HG03378 (cell line): ENCODE results near the gene UFC1.

Experiments
- ATAC-seq: cut with Tn5 transposase; IDR thresholded peaks from one replicate; pipeline ENCODE4 v1.9.1; 2021; ENCODE audit warnings: mild to moderate bottlenecking, moderate library complexity; ENCODE audit not compliant: unreplicated experiment

Gene UFC1

DNA sequence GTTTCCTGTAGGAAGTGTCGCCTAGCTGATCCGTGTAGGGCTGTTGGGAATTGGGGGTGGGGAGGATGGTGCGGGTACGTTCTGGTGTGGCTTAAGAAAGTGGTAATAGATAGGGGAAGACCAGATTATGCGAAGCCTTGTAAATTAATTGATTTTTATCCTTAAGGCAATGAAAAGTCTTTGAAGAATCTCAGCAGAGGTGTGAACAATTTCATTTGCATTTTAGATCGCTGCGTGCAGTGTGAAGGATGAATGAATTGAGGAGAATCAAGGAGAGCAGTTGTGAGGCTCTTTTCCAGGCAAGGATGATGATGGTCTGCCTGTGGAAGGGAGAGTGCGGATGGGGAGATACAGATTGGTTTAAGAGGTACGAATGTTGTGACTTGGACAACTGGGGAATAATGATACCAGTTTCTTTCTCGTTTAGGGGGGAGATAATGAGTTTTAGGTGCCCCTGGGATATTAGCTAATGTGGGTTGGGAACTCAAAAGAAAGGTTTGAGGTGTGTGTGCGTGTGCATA lies 20.5 kb upstream of the UFC1 start:
- ATAC-seq = peak; percentile 3

DNA sequence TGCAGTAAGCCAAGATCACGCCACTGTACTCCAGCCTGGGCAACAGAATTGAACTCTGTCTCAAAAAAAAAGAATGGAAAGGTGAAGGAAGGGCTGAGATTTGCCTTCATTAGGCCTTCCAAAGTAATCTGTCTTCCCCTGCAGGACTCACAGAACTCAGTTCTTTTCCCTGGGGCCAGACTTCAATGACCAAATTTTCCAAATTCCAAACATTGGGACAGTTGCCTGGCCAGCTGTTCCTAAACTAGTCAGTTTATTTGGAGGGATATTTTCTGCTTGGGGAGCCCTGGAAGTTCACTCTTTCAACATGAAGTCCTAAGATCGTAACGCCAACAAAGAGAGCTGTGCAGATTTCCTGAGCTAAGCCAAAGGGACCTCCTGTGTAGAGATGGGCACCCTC lies 15.9 kb upstream of the UFC1 start:
- ATAC-seq = no peak

DNA sequence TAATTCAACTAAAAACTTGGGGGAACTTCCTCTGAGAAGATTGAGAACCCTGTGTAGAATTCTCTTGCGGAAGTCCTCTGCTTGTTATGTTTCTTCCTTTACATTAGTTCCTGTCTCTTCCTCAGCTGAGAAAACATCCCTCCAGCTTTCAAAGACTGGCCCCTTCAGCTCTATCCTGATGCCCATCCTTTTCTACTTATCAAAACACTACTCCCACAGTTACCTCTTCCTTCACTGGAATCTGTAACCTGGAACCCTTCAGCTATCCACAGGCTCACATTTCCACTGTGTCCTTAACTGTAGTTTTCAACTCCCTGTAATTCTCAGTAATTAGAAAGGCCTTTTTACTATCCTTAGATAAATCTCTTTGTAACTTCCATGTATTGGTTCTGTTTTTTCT lies 15.3 kb upstream of the UFC1 start:
- no peak for ATAC-seq

DNA sequence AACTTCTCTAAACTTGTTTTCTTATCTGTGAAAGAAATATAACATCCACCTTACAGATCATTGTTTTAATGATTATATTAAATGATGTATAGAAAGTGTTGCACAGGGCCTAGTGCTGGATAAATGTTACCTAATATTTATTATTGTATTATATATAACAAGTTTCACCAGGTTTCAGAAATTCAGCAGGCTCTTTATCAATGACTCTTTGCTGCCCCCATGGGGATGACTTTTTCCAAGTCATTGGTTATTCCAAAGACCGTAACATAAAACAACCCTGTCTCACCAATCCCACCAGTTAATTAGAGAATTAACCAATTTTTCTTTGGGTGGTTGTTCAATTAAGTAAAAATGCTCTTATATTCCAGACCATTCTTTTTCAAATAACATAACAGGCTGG lies 14.0 kb upstream of the UFC1 start:
- no peak for ATAC-seq

DNA sequence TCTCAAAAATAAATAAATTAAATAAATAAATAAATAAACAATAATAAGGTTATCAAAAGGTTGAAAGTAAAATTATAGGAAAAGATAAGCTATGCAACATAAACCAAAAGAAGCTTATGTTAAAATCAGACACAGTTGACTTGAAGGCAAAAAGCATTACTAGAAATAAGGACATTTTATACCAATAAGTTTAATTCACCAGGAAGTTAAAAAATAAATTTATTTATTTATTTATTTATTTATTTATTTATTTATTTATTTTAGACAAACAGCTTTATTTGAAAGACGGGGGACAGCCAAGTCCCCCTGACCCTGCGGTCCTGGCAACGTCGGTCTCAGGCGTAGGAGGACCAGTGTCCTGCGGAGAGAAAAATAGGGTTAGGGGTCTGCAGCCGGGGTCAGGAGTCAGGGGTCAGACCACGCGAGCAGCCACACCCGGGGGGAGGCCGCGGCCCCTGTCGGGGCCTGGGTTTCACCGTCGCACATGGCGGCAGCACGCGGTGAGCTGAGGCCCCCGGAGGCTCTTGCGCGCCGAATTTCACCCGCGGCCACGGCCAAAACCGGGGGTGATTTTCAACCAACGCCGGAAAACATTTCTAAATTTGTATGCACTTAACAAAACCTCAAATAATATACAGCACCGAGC lies 12.9 kb upstream of the UFC1 start:
- no peak for ATAC-seq

DNA sequence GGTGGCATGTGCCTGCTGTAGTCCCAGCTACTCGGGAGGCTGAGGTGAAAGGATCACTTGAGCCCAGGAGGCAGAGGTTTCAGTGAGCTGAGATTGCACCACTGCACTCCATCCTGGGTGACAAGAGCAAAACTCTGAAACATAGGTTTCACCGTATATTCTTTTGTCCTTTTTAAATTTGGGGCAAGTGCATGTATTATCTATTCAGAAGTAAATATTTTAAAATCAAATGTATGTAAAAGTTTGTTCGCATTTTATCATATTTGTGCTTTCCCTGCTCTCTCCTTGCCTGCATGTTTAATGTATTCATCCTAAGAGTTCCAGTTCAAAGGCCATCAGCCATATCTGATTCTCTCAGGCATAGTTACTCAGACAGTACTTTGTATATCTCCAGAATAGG lies 7.9 kb upstream of the UFC1 start:
- no peak for ATAC-seq

DNA sequence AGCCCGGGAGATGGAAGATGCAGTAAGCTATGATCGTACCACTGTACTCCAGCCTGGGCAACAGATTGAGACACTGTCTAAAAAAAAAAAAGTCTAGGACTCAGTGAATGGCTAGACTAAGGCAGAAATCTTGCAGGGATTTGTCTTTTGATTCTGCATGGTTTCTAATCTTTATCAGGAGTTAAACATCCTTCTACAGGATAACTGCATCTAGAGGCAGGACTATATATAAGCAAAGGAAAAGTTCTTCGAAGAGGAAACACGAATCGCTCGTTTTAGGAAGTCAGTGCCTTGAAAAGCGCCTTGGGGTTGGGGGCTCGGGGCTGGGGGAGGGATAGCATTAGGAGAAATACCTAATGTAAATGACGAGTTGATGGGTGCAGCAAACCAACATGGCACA lies 602 bp upstream of the UFC1 start:
- no peak for ATAC-seq

DNA sequence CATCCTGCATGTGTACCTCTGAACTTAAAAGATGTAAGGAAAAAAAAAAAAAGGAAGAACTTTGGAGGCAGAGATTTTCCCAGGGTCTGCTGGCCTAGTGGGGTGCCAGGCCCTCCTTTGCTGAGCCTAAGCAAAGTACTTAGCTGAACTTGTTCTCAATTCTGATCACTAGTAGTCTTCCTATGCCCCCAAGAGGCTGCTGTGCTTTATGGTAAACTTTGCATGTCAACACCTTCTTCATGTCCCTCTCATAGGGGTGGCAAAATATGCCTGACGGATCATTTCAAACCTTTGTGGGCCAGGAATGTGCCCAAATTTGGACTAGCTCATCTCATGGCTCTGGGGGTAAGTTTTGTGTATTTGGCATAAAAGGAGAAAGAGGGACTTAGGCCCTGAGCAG lies 4.1 kb downstream of the UFC1 start:
- ATAC-seq = no peak

DNA sequence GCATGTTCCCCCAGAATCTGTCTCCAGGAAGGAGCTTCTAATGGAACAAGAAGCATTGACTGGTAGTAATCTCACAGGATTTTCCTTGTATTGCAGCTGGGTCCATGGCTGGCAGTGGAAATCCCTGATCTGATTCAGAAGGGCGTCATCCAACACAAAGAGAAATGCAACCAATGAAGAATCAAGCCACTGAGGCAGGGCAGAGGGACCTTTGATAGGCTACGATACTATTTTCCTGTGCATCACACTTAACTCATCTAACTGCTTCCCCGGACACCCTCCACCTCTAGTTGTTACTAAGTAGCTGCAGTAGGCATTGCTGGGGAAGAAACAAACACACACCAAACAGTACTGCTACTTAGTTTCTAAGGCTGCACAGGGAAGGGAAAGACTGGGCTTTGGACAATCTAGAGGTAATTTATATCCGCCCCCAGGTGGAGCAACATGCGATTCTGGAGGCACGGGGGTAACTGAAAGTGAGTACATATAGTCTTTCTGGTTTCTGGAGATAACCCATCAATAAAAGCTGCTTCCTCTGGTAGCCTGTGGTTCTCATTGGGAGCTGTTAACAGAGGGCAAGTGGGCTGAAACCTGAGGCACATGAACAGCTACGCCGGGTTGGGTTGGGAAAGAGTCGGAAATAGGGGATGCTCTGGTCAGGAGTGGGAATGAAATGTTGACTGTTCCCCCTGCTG lies 4.7 kb downstream of the UFC1 start:
- no peak for ATAC-seq

DNA sequence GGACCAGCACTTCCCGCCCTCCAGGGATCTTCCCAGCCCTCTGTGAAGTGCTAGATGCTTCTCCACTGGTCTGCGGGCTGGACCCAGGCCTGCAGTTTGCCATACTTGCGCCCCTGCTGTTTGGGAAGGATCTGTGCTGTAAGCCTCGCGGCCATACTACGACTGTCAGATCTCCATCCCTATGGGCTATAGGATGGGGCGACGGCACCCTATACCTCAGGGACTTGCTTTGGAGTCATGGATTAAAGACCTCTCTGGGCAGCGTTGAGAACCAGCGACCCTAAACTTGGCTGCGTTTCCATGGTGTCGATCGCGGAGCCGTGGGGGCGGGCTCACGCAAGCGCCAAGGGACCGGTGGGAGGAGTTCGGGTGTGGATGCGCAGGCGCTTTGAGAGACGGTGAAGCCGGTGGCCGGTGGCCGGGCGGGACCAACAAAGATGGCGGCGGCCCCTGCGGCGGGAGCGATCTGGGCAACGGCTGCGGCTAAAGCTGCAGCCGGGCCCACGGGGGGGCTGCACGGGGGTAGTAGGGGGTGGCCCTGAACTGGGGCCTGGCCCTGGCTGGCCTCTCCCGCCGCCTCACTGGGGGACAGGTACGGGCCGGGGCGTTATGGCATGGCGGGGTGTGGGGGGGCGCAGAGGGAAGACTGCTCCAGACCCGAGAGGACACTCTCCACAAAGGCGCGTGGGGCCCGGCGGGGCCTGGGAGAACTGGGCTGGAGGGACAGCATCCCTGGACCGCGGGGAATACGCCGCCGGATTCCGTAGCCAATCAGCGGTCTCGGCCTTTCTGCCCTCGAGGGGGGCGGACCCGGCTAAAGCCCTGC lies 5.5 kb downstream of the UFC1 start, which contains the start of gene USP21:
Gene USP21 (plus strand): TSS at position 414 of the 826 bp plus-strand sequence. CDS start 1,141 bp downstream, outside the sequence.
- ATAC-seq = peak; percentile 64

DNA sequence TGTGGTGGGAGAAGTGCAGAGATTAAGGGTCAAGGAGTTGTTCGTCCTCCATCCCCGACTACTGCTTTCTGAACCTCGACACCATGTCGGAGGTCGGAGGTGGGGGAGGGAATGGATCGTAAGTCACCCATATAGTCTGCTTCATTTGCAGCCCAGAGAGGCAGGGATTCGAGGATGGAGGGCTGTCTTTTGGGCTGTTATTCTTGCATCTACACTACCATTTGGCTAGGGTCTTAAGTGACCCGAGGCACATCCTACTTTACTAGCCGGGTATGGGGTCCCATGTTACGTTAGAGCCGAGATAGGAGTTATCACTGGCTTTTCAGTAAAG lies 6.1 kb downstream of the UFC1 start:
- no peak for ATAC-seq

DNA sequence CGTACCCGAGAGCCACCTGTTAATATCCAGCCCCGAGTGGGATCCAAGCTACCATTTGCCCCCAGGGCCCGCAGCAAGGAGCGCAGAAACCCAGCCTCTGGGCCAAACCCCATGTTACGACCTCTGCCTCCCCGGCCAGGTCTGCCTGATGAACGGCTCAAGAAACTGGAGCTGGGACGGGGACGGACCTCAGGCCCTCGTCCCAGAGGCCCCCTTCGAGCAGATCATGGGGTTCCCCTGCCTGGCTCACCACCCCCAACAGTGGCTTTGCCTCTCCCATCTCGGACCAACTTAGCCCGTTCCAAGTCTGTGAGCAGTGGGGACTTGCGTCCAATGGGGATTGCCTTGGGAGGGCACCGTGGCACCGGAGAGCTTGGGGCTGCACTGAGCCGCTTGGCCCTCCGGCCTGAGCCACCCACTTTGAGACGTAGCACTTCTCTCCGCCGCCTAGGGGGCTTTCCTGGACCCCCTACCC lies 6.9 kb downstream of the UFC1 start:
- no peak for ATAC-seq

DNA sequence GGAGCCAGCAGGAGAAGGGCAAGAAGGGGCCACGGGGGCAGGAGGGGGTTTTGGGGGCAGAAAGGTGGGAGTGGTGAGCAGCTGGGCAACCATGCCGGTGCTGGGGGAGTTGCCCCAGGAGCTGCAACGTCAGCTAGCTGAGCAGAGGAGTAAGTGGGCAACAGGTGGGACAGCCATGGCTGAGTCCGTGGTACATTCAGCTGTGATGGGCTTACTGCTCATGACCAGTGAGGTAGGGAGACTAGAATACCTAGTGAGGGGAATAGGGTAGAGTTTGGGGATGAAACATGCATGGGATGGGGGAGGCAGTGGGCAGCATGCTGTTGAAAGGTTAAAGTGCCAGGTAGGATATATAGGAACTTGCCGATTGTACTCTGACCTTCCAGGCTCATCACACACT lies 7.9 kb downstream of the UFC1 start:
- ATAC-seq = no peak

DNA sequence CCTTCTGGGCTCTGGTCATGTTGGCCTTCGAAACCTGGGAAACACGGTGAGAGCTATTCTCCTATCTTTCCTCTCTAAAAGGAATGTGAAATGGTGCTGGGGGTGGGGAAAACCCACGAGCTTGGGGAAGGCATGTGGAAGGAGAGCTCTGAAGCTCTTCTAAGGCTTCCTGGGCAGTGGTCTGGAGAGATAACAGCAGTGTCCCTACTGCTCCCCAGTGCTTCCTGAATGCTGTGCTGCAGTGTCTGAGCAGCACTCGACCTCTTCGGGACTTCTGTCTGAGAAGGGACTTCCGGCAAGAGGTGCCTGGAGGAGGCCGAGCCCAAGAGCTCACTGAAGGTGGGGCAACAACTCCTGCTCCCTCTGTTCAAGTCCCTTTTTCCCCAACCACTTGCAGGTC lies 8.3 kb downstream of the UFC1 start:
- ATAC-seq = no peak

DNA sequence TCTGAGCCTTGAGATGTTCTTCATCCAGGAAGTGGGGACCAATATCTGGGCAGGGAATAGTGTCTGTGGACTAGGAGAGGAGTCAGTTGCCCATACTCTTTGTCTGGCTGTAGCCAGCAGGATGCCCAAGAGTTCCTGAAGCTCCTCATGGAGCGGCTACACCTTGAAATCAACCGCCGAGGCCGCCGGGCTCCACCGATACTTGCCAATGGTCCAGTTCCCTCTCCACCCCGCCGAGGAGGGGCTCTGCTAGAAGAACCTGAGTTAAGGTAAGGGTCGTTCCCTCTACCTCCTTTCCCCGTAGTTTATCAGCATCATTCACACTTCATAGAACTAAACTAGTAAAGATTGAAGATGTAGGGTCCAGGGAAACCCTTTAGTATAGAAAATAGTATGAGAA lies 9.0 kb downstream of the UFC1 start:
- no peak for ATAC-seq

DNA sequence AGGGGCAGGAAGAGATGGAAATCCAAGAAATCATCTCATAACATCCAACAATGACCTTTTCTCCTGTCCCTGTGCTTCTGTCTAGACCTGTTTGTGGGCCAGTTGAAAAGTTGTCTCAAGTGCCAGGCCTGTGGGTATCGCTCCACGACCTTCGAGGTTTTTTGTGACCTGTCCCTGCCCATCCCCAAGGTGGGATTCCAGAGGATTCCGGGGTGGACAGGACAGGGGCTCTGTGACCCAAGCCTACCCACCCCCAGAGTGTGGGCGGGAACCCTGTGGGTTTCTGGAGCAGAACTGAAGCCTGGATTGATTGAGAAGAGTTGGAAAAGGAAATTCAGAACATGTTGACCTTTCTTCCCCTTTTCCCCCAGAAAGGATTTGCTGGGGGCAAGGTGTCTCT lies 10.0 kb downstream of the UFC1 start:
- no peak for ATAC-seq

DNA sequence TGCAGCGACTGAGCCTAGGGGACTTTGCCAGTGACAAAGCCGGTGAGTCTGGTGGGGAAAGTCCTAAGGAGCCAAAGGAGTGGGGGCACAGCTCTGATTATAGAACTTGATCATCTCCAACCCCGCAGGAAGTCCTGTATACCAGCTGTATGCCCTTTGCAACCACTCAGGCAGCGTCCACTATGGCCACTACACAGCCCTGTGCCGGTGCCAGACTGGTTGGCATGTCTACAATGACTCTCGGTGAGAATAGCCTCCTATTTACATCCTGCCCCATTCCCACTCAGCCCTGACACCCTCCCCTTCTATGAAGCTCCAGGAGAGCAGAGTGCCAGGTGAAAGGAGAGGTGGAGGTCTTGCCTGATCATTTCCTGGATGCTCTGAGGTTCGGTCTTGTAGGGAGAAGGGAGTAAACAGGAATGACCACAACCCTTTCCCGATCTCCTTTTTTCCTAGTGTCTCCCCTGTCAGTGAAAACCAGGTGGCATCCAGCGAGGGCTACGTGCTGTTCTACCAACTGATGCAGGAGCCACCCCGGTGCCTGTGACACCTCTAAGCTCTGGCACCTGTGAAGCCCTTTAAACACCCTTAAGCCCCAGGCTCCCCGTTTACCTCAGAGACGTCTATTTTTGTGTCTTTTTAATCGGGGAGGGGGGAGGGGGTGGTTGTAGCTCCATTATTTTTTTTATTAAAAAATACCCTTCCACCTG lies 11.3 kb downstream of the UFC1 start:
- no peak for ATAC-seq

DNA sequence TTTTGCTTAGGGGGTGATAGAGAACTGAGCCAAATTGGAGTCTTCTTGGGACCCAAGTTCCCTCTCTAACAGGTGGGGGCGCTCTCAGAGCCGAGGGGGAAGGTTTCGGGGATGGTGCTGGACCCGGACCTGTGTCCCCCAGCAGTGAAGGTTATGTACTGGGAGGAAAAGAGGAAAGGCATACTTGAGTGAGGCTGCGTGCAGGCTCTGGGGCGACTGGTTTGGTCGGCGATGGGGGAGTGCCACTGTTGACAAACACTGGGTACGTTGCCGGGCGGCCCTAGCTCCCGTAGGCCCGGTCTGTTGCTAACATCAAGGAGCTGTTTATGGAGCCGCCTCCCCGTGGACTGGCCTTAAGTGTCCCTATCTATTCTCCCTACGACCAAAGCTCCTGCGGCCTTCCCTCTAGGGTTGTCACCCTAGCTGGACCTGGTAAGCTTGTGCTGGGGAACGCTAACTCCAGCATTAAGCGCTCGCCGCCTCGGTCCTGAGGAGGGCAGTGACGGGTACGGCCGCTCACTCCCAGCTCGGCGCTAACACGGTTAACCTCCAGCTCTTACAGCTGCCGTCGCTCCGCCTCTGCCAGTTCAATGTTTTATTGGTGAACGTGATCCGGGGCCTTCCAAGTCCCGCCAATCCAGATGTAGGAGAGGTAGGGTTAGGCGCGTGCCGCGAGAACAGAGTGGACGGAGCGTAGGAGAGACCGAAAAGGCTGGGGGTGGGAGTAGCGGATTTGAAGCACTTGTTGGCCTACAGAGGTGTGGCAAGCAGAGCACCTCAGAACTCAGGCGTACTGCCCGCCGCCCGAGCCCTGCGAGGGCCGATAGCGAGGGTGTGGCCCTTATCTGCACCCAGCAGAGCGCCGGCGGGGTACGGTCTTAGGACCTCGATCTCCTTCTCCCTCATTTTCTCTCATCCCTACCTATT lies 12.2 kb downstream of the UFC1 start, which contains the start of gene PPOX:
Gene PPOX (plus strand): TSS at position 685 of the 927 bp plus-strand sequence. CDS start 422 bp downstream, outside the sequence.
- ATAC-seq = peak; percentile 90

DNA sequence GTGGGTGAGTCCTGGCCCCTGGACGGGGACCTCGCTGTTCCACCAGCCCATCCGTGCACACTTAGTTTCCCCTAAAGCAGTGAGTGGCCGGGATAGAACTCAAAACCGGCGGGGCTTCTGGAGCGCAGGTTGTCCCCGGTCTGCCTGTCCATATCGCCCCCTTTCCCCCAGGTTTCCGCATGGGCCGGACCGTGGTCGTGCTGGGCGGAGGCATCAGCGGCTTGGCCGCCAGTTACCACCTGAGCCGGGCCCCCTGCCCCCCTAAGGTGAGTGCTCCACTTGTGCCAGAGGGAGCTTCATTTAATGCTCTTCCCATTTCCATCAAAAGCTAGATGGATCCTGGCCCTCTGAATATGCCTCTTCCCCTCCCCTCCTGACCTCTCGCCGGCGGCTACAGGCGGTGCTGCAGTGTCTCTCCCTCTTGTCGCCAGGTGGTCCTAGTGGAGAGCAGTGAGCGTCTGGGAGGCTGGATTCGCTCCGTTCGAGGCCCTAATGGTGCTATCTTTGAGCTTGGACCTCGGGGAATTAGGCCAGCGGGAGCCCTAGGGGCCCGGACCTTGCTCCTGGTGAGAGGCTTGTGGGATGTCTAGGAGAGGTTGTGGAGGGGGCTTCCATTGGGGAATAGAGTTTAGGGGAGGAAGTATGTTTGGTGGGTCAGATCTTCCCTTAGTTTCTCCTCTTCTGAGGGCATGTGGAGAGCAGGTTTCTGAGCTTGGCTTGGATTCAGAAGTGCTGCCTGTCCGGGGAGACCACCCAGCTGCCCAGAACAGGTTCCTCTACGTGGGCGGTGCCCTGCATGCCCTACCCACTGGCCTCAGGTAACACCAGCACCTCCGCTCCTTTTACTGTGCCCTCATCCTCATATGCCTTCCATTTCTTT lies 13.1 kb downstream of the UFC1 start:
- ATAC-seq = no peak
